ENCODE data around the gene GPC1. TPM values are rescaled to one million over a fixed set of nuclear protein-coding genes. Genes with fewer than 3 reads are reported as not detected.
"Not testable (repeated sequence)": the region's sequence is repeated elsewhere in the genome, so short reads cannot be mapped to it uniquely, and the experiment has no call there.

Gene GPC1
- total RNA-seq, 1 donor from 2014 or later, result 88.1 TPM

DNA sequence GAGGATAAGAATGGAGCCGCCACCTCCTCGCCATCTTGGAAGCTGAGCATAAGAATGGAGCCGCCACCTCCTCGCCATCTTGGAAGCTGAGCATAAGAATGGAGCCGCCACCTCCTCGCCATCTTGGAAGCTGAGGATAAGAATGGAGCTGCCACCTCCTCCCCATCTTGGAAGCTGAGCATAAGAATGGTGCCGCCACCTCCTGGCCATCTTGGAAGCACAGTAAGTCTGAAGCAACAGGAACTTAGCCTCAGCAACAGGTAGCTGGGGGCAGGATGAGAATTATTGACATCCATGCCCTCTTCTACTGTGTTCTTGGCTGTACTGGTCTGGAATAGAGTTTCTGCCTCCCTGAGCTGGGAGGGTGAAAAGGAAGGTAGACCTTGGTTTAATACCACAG is 61.6 kb downstream of the GPC1 start:
- not testable (repeated sequence) for DNase-seq (ENCODE audit: low spot score)

DNA sequence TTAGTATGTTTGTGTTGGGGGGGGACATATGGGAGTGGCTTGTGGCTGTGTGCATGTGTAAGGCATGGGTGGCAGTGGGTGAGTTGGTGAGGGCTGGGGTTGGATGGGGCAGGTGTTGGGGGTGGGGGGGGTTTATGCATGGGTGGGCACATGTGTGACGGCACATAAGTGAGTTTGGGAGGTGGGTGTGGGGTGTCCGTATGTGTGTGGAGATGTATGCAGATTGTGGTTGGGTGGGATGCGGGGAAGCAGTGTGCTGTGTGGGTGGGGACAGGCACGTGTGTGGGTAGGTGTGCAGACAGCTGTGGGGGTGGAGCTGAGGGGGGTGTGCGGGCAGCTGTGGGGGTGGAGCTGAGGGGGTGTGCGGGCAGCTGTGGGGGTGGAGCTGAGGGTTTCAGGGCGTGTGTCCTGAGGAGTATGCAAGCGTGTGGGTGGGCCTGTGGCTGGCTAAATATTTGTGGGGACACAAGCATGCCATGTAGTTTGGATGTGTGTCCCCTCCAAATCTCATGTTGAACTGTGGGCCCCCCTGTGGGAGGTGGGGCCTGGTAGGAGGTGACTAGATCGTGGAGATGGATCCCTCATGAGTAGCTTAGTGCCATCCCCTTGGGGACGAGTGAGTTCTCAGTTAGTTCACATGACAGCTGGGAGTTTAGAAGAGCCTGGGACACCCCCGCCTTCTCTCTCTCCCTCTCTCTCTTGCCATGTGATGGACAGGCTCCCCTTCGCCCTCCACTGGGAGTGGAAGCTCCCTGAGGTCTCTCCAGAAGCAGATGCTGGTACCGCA is 62.9 kb downstream of the GPC1 start:
- DNase-seq (ENCODE audit: low spot score), result no peak

DNA sequence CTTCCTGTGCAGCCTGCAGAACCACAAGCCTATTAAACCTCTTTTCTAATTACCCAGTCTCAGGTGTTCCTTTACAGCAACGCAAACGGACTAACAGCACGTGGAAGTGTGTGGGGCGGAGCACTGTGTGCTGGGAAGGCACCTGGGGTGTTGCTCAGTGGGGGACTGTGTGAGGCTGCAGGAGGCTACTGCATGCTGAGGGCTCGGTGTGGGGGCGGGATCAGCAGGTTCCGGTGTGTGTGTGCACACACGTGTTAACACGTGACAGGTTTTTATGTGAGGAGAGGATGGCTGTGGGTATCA is 63.4 kb downstream of the GPC1 start:
- DNase-seq (ENCODE audit: low spot score), result no peak

DNA sequence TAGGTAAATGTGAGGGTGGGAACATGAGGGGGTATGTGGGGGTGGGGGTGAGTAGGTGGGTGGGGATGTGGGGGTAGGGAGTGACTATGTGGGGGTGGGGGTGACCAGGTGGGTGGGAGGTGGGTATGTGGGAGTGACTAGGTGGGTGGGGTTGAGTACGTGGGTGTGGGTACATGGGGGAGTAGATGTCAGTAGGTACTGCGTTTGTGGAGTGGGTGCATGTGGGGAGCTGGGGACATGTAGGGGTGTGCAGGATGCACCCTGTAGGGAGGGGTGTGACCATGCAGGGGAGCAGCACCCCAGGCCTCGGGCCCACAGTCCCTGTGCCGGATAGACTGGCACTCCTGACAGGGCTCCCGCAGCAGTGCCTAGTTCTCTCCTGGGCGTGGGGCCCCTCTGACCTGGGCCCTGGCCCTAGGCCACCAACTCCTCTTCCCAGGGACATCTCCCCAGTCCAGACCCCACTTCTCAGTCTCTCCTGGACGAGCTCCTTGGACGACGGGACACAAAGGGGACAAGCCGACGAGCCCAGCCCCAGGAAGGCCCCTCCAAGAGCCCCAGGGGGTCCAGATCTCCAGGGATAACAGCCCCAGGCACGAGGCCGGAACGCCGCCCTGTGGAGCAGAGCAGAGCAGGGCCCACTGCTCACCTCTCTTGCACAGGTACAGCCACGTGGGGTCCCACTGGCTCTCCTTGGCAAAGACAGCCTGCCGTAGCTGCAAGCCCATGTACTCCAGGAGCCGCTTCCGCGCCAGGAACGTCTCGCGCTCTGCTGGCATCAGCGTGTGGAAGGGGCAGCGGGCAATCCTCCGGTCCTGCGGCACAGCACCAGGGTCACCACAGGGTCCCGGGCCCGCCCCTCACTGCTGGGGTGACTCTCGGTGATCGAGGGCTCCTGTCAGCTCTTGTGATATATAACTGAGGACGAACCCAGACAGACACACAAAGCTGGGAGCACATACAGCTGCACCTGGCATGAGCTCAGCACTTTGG is 64.1 kb downstream of the GPC1 start:
- no peak for DNase-seq (ENCODE audit: low spot score)

DNA sequence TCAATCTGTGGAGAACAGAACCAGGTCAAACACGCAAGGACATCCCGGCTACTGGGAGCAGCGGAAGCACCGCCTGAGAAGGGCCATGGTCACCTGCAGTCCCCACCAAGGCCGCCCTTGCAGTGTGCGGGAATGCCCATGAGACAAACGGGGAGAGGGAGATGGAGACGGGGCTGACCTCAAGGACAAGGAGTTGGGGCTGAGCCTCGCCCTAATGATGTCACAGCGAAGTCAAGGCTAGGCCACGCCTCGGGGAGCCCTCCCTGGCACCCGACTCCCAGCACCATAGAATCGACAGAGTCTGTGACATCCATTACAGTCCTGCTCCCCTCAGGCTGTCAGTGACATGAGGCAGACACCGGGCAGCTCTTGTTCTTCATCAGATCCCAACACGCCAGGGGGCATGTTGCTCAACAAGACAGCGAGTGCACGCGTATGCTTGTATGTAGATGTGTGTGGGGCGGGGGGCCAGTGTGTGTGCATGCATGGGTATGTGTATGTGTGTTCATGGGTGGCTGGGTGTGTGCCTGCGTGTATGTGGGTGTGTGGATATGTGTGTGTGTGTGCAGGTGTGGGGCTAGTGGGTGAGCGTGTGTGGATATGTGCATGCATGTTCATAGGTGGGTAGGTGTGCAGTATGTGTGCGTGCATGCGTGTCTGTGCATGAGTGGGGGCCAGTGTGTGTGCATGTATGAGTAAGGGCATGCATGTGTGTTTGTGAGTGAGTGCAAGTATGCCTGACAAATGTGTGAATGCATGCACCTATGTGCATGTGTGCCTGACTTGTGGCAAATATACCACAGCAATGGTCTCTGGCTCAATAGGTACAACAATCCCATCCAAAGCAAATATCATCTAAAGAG is 65.3 kb downstream of the GPC1 start:
- no peak for DNase-seq (ENCODE audit: low spot score)

DNA sequence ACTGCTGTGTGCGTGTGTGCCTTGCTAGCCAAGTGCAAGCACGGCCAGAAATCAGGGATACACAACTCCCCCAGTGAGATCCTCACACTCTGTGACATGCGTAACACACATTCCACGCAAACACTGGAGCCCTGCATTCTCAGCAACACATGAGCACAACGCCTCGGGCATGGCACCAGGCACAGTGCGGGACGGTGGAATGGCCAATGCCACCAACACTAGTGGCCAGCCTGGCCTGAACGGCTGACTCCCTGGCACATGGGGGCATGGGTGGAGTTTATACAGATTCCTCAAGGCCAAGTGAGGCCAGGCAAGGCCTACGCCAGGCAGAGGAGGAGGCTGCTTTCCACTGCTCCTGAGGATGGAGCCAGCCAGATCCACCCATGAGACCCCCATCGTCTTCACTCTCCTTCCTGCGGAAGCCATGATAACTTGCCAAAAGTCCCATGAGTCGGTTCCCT is 66.1 kb downstream of the GPC1 start:
- DNase-seq (ENCODE audit: low spot score), result no peak

DNA sequence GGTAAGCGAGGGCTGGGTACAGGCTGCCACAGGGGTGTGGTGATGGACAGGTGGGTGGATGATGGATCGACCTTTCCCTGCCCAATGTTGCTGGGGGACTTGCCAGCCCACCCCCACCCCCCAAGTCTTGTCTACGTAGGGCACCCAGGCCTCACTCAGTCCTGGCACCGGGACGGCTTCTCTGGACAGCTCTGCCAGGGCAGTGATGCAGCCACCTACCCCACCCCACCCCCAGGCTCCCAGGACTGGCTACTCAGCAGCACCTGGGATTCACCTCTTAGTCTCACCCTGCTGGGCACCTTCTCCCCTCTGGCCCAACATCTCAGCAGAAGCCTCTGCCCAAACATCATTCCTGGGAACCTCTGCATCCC is 66.6 kb downstream of the GPC1 start:
- no peak for DNase-seq (ENCODE audit: low spot score)

DNA sequence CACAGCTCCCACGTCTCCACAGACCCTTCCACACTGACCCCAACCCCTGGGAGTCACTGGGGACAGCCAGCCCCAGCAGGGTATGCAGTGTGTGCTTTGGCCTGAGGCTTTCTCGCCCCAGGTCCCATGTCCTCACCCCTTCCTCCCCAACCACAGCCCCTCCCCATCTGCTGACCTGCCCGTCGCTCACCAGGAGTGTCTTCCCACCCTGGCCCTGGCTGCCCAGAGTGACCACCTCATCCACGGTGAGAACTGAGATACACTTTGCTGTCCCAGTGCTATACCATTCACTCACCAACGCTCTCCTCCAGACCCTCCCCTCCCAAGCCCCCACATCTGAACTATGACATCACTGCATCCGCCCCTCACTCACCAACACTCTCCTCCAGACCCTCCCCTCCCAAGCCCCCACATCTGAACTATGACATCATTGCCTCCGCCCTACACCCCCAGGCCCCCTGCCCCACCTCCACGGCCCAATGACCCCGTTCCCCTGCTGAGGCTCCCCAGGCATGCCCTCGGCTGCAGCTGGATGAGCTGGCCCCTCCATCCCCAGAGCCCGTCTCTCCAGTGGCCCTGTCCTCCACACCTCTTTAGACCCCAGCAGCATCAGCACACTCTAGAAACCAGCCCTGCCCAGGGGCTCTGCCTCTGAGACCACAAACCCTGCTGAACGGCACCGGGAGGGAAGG is 67.1 kb downstream of the GPC1 start:
- no peak for DNase-seq (ENCODE audit: low spot score)

DNA sequence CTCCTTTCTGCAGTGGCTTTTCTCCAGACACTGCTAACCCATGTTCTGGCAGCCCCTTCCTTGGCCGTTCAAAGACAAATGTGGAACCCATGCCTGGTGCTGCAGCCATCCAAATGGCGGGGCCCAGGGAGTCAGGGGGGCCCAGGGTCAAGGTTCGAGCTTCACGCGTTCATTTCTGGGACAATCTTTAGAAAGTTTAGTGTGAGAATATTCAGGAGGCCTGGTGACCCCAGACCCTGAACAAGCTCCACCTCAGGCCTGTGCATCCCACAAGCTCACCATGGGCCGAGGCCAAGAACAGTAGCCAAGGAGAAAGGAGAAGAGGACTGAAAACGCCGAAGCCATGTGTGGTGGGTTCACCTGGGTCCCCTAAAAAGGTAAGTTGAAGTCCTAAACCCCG is 67.9 kb downstream of the GPC1 start:
- DNase-seq (ENCODE audit: low spot score), result no peak

DNA sequence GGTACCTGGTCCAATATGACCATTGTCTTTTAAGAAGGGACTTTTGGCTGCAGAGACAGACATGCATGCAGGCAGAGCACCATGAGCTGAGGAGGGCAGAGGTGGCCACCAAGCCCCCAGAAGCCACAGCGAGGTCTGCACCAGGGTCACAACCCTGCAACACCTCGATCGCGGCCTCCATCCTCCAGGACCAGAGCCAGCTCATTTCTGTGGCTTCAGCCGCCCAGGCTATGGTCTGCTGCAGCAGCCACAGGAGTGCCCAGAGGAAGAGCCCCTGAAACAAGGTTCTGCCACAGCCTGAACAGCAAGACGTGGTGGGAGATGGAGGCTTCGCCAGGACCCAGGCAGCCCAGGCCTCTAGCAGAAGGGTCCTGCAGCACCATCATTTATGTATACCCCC is 68.4 kb downstream of the GPC1 start:
- DNase-seq (ENCODE audit: low spot score), result no peak

DNA sequence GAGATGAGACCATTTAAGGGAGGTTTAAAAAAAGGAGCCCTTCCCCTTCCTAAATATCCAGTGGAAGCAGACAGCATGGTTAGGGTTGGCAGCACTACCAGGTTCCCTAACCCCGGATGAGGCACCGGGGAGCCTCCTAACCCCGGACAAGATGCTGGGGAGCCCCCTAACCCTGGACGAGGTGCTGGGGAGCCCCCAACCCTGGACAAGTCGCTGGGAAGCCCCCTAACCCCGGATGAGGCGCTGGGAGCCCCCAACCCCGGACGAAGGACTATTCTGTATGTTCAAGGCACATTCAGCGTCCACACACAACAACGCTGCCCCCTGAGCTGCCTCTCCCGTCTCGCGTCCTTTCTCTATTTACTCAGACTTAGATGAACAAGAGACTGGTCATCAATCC is 70.4 kb downstream of the GPC1 start:
- DNase-seq (ENCODE audit: low spot score), result no peak

DNA sequence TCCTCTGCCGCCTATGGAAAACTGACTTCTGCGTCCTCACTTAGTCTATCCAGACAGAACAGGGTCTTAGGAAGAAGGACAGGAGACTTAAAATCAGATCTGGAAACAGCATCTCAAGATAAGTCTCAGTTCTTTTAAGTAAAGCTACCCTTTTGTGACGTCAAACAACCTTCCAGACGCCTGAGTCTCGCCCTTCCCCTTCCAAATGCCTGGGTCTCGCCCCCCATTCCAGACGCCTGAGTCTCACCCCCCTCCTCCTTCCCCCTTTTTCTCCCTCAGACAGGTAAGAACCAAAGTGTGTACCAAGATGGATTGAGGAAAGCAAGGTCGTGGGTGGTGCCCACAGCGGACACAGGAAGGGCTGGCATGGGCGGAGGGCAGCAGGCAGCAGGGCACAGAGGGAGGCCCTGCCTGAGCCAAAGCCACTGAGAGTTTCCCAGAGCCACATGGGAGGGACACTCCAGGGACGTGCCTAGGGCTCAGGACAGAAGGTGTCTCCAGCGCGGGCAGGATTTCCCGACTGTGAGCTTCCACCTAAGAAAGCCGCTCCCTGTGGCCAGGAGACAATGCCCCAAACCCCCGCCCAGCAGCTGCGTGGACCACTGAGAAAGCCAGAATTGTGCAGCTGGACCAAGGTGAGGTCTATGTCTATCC is 71.1 kb downstream of the GPC1 start:
- DNase-seq (ENCODE audit: low spot score), result no peak

DNA sequence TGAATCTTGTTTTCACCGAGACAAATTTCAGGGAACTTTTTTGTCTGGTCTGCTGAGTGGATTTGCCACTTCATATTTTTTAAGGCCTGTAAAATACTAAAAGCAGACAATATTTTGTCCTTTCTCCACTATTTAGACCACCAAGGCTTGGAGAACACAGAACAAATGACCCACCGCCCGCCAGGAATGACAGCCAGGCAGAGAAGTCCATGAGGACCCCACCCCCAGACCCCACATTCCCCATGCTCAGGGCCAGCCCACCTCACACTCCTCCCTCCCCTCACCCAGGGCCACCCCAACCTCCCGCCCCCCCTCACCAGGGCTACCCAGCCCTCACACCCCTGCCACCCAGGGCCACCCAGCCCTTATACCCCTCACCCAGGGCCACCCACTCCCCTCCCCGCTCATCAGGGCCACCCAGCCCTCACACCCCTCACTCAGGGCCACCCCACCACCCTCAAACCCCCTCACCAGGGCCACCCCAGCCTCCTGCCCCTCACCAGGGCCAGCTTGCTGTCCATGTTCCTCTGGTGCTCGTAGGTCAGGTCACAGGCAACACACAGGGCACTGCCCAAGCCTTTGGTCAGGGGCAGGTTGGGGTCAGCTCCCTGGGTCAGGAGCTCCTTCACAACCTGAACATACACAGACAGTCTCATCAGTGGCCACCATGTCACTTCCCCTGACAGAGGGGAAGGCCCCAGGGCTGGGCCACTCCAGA is 71.8 kb downstream of the GPC1 start:
- no peak for DNase-seq (ENCODE audit: low spot score)

DNA sequence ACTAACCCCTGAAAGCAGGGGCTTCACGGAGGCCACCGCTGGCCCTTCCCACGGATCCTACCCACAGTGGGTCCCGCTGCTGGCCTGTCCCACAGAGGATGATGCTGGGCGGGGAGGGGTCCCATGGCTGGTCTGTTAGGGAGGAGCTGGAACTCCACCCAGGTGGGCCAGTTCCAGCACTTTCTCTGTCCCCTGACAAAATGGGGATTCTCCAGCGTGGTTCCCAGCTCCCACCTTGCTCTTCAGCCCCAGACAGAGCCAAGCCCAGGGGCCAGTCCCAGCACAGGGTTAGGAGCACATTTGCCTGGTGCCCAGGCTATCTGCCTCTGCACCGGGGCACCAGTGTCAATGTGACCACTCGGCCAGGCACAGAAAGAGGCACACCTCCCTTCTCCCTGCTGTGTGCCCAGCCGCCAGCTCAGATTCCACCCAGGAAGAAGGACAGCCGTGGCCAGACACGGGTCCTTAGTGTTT is 72.4 kb downstream of the GPC1 start:
- DNase-seq (ENCODE audit: low spot score), result no peak

DNA sequence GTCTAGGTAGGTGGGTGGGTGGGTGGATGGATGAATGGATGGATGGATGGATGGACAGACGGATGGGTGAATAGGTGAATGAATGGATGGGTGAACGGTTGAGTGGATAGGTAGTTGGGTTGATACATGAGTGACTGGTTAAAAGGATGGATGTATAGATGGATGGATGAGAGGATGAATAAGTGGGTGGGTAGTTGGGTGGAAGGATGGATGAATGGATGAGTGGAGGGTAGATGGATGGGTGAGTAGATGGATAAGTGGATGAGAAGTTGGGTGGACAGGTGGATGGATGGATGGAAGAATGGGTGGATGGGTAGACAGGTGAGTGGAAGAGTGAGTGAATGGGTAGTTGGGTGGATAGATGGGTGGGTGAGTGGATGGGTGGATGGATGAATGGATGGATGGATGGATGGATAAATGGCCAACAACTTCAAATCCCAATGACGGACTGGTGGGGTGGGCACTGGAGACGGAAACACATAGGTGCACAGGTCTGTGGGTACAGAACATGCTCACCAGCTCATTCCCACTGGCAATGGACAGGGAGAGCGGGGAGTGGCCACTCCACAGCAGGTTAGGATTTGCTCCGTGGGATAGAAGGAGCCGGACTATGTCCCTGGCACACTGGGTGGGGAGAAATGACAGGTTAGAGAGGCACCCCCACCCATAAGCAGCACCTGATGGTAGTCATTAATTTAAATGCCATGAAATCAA is 73.5 kb downstream of the GPC1 start:
- no peak for DNase-seq (ENCODE audit: low spot score)

DNA sequence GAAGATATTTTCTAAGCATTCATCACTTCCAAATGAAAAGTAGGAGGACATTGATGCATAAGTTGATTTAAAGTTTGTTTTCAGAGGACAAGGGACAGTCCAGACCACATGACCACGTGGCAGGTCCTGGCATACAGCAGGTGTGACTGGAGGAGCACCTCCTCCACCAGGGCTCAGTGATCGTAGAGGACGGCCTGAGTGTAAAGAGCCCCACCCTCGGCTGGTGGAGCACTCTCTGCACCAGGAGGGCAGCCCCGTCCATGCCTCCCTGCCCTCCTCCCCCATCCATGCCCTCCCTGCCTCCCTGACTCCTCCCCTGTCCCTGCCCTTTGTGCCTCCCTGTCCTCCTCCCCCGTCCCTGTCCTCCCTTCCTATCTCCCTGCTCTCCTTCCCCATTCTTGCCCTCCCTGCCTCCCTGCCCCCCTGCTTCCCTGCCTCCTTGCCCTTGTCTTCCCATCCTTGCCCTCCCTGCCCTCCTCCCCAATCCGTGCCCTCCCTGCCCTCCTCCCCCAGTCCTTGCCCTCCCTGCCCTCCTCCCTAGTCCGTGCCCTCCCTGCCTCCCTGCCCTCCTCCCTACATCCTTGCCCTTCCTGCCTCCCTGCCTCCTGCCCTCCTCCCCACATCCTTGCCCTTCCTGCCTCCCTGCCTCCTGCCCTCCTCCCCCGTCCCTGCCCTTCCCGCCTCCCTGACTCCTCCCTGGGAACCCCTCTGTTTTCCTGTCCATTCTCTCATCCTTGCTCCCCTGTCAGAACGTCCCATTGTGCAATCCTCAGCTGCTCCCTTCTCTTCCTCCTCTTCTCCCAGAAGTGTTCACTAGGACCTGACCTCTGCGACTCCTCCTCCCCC is 74.4 kb downstream of the GPC1 start:
- no peak for DNase-seq (ENCODE audit: low spot score)

DNA sequence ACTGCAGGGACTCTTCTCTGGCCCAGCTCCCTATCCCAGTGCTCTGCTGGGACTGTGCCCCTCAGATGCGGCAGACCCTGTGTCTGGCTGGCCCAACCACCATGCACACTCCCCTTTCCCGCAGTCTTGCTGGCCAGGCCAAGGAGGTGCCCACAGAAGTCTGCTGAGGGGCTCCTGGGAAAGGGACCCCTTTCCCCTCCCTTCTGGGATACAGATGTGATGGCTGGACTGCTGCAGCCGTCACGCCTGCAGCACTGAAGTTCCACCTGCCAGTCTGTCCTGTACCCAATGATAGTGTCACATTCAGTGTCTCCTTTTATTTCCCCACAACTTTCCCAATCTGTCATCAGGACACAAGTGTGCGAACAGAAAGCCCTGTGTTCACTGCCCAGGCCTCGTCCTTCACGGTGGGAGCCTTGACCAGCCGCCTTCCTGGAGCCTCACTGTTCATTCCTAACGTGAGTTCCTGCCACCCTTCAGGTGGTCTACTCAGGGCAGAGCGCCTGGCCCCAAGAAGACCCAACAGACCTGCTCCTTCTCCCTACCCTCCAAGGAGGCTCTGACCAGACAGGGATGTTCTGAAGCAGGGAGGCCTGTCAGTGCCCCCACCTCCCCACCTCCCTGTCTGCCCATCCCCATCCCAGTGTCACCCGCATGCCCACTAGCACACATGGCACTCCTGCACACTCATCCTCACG is 75.2 kb downstream of the GPC1 start:
- no peak for DNase-seq (ENCODE audit: low spot score)
